ENCODE results near the gene CHRNB2. TPM values are rescaled to one million over a fixed set of nuclear protein-coding genes. Genes with fewer than 3 reads are reported as not detected.
A peak's percentile ranks its signal among the peaks of the same experiment; 100 is the strongest.

The CHRNB2 gene
- total RNA-seq, 4 donors from 2014 or later: not detected

- Histone ChIP-seq H3K4me3 (no peak overlapping the region), H3K27ac (no peak overlapping the region), H3K4me1 (peaks cover 0 to 20% (median 6%) of the 10 kb centered on the region in 4 donors), H3K27me3 (no peaks in the 10 kb centered on the region), H3K9me3 (no peaks in the 10 kb centered on the region), H3K36me3 (no peaks in the 10 kb centered on the region)
- no peak for TF ChIP-seq EP300 (IDR thresholded peaks at IDR 0.05)
- no peak for DNase-seq (ENCODE audit: low spot score in 2 of 2)
- 92 to 95% methylated on average over 5 of the region's 5 CpGs for WGBS, 2 donors
Measured at GRCh38 chr1:154621875-154622274, 54.3 kb downstream of the CHRNB2 start.

DNA sequence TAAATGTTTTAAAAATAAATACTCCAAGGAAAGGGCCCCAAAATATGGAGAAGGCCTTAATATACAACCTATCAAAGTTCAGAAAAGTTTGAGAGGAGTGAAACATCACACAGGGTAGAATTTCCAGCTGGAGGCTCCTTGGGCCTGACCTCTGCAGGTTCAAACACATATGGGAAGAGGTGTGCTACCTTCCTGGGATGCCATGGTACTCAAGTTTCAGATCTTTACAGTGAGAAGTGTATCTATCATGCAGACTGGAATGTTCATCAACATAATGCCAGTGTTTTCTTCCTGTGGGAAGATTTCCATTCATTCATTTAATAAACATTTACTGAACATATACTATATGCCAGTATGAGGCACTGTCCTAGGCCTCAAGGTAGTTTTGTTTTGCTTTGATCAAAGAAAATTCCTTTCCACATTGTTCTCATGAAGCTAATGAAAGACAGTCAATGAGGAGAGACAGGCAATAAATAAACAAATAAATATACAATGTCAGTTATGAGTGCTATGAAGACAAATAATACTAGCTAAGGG is 55.0 kb downstream of the CHRNB2 start:
- H3K4me1 ChIP-seq: peaks cover 0 to 23% (median 7%) of the 10 kb centered on the region in 4 donors
- TF ChIP-seq CTCF (IDR thresholded peaks at IDR 0.05): no peak
- no peak for TF ChIP-seq POLR2A (IDR thresholded peaks at IDR 0.05)
- TF ChIP-seq EP300 (IDR thresholded peaks at IDR 0.05): no peak
- H3K27me3 ChIP-seq: no peaks in the 10 kb centered on the region
- H3K27ac ChIP-seq: no peak overlapping the region
- H3K4me3 ChIP-seq: no peak overlapping the region
- no peak for DNase-seq (ENCODE audit: low spot score in 2 of 2)
- H3K36me3 ChIP-seq: no peaks in the 10 kb centered on the region
- no peaks in the 10 kb centered on the region for H3K9me3 ChIP-seq

- Histone ChIP-seq H3K4me1 (peaks cover 0 to 26% (median 8%) of the 10 kb centered on the region in 4 donors), H3K9me3 (no peaks in the 10 kb centered on the region)
- 86 to 87% methylated on average over 3 of the region's 3 CpGs for WGBS, 2 donors
Measured at GRCh38 chr1:154623358-154623757, 55.8 kb downstream of the CHRNB2 start.

DNA sequence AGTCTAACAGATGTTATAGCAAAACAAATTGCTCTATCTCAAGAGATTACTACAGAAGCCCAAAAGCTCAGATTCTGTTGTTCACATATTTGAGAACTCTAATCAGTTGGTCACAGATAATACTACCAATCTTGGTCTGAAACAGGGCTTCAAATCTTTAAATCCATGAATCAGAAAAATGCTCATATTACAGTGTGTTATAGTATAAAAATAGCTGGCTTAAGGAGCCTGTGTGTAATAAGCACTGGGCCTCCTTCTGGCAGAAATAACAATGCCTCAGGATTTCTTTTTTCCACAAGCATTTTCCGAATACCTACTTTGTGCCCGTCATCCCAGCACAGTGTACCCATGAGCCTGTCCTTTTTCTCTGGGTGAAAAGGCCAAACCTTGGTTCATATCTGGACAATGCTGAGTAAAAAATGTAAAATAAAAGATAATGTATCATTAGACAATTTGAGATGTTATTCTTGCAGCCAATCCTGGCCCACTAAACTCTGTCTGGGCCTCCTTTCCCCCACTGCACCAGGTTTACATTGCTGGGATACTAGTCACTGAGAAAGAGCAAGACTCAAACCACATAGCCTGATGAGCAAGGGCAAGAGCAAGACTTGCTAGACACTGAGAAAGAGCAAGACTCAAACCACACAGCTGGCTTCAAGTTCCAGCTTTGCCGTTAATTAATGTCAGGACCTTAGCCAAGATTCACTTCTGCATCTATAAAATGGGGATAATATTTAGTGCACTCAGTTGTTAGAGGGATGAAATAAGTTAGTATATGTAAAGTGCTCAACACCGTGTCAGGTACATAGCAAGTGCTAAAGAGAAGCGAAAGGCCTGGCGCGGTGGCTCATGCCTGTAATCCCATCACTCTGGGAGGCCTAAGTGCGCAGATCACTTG is 57.4 kb downstream of the CHRNB2 start:
- 84 to 87% methylated on average over 8 of the region's 8 CpGs for WGBS, 2 donors
- TF ChIP-seq POLR2A (IDR thresholded peaks at IDR 0.05) (no peak), CTCF (IDR thresholded peaks at IDR 0.05) (no peak), EP300 (IDR thresholded peaks at IDR 0.05) (no peak)
- H3K9me3 ChIP-seq: peaks cover 0 to 10% (median 0%) of the 10 kb centered on the region in 4 donors
- H3K36me3 ChIP-seq: no peaks in the 10 kb centered on the region
- DNase-seq (ENCODE audit: low spot score in 2 of 2): no peak
- H3K27me3 ChIP-seq: no peaks in the 10 kb centered on the region
- H3K4me1 ChIP-seq: peaks cover 0 to 30% (median 9%) of the 10 kb centered on the region in 4 donors
- no peak overlapping the region for H3K27ac ChIP-seq
- no peak overlapping the region for H3K4me3 ChIP-seq

More at GRCh38 chr1:154623358-154623757, 55.8 kb downstream of the CHRNB2 start:
- Histone ChIP-seq H3K4me3 (no peak overlapping the region), H3K36me3 (no peaks in the 10 kb centered on the region), H3K27me3 (no peaks in the 10 kb centered on the region), H3K27ac (no peak overlapping the region)
- DNase-seq (ENCODE audit: low spot score in 2 of 2): no peak
- no peak for TF ChIP-seq POLR2A (IDR thresholded peaks at IDR 0.05)
- TF ChIP-seq CTCF (IDR thresholded peaks at IDR 0.05): no peak
- TF ChIP-seq EP300 (IDR thresholded peaks at IDR 0.05): peak in 1 of 2 donors; percentile 31

DNA sequence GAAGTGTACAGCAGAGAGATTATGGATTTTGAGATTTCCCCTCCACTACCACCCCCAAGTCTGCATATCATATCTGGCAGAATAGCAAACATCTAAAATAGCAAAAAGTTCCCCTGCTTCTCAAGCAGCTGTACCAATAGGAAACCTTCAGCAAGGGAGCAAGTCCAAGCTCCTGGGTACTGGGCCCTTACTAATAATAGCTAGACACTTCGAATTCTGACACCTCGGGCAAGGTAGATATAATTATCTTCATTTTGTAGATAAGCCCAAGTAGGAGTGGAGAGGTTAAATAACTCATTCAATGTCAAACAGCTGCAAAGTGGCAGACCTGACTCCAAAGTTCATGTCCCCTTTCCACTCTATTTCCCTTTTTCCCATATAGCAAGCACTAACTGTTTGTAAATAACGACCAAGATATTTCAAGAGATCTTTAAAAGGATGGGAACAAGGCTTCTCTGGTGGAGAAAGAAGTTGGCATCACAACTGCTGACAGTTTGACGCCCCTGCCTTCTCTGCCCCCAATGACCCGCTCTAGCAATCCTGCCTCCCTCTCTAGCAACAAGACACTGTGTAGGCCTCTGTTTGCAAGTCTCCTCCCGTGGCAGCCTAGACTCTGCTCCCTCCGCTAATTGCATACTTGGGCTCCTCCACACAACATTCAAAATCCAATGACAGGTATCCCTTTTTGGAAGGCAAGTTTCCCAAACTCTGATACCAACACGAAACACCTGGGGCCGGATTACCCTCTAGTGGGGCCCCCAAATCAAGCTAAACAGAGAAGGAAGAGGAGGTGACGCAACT is 59.1 kb downstream of the CHRNB2 start:
- Histone ChIP-seq H3K27ac (peak overlapping the region; percentile 82 to 94 (median 92)), H3K9me3 (peaks cover 0 to 14% (median 0%) of the 10 kb centered on the region in 4 donors), H3K27me3 (no peaks in the 10 kb centered on the region), H3K4me3 (peak overlapping the region; percentile 78 to 93 (median 80)), H3K36me3 (no peaks in the 10 kb centered on the region), H3K4me1 (peaks cover 0 to 30% (median 9%) of the 10 kb centered on the region in 4 donors)
- DNase-seq (ENCODE audit: low spot score in 2 of 2): no peak
- no peak for TF ChIP-seq CTCF (IDR thresholded peaks at IDR 0.05)
- no peak for TF ChIP-seq POLR2A (IDR thresholded peaks at IDR 0.05)
- no peak for TF ChIP-seq EP300 (IDR thresholded peaks at IDR 0.05)
- 13 to 19% methylated on average over 10 of the region's 10 CpGs for WGBS, 2 donors

Data from tibial nerve (tissue), 4 donors.